CD4-positive, alpha-beta T cell treated with Interleukin-1 beta for 1 hour (primary cell): ENCODE measurements around the gene CDC6.
A peak's percentile ranks its signal among the peaks of the same experiment; 100 is the strongest.

Experiments used
- DNase-seq, 2 donors: peaks; one replicate each; pipeline ENCODE4 v3.0.0-alpha.2; 2020 to 2022

Gene CDC6

DNA sequence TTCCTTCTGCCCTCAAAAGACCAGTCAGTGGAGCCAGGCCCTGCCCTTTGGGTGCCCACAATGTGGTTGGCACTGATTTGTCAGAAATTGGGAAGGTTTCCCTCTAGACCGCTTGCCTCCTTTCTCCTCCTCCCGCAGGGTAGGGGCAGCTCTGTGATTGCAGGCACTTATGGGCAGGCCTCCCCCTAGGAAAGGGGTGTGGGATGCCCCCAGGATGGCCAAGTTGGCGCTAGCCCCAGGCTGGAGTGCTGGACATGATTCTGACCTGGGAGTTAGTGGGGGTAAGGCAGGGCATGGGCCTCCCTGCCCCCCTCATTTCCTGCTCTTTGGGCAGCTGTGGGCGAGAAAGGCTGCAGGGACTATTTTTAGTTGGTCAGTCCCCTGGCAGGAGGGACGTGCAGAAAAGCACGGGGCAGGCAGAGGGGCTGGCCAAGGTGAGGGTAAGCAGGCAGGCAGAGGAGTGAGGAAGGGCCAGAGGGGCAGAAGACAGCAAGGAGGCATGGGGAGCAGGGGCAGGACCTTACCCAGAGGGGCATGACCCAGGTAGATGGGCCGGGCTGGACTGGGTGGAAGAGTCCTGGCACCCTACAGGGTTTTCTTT is 24.6 kb downstream of the CDC6 start:
- DNase-seq, result no peak

GRCh38 chr17:40312893-40313667 is 25.4 kb downstream of the CDC6 start:
- no peak for DNase-seq

DNA sequence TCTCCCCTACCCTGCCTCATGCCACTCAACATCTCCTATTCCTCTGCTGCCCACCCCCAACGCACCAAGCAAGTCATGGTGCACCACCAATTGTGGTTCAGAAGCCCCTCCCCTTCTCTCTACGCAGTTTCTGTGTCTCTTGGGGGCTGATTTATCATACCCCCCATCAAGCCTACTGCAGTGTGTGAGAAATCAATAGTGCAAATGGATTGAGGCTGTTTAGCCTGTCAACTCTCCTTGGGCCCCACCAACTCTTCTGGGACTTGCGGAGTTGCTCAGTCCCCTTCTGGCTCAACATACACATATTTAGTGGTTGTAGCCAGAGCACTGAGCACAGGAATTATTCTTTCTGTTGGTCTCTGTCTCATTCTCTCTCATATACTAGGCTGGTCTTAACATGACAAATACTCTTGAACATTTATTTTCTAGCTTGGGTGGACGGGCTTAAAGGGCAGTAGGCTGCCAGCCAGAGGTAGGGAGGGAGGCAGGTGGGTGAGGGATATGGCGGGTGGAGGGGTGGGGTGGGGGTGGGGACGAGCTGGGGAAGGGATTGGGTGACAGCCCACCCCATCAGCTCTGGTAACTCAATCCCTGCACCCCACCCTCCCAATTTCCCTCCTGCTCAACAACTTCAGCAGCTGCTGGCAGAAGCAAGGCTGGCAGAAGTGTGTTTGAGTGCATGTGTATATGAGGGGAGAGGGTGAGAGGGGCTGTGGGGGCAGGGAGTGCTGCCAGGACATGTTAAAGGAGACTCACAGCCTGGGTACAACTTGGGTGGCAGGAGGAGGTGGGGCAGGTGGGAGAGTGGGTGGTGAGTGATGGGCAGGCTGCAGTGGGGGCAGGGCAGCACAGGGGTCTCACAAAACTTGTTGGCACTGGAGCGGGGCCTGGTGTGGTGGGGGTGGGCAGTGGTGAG is 26.2 kb downstream of the CDC6 start:
- DNase-seq, result no peak

- peak; percentile 81 to 89 for DNase-seq
Observed at GRCh38 chr17:40314584-40314956, 26.9 kb downstream of the CDC6 start.

DNA sequence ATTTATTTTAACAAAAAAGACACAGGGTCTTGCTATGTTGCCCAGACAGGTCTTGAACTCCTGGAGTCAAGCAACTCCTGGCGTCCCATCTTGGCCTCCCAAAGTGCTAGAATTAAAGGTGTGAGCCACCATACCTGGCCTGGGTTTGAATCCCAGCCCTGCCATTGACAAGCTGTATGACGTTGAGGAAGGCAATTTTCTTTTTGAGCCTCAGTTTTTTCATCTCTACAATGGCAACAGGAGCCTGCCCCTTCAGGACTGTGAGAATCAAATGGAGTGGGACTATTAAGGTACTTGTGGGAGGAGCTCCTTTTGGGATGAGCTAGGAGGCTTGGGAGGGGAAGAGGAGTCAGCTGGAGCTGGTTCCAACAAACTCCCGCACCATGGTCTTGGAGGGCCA is 27.5 kb downstream of the CDC6 start:
- DNase-seq, result no peak

DNA sequence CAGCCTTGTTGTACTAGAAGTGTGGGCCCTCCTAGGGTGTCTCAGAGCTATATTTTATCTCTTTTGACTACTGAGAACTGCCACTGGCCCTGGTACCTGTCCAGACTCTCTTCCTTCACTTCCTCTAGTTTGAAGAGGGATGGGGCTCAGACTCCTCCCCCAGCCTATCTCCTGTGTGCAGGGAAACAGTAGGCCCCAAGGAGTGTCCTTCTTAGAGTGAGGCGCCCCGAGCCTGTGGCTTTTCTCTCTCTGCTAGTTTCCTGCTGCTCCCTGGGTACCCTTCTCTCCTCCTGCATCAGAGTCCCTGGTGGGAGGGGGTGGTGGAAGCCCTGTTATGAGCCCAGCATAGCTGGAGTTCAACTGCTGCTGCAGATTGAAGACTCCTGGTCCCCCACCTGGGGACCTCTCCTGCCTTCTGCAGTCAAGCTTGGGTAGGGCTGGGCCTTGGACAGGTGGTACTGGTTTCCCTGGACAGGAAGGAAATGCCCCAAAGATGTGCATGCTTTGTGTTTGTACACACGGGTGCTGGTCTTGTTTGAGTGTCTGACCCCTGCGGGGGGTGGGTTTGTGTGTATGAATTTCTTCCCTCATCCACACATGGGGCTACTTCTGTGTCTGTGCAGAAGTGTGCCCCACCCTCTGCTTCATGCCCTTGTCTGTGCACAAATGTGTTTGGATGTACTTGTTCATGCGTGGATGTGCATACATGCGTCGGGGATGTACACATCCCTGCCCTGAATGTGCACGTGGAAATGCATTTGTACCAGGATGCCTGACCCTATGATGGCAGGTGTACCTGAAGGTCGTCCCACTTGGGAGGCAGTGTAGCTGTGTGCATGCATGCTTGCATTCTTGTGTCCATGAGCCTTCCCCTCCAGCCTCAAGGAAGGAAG is 28.2 kb downstream of the CDC6 start:
- no peak for DNase-seq

GRCh38 chr17:40316571-40317344 is 29.1 kb downstream of the CDC6 start:
- no peak for DNase-seq

DNA sequence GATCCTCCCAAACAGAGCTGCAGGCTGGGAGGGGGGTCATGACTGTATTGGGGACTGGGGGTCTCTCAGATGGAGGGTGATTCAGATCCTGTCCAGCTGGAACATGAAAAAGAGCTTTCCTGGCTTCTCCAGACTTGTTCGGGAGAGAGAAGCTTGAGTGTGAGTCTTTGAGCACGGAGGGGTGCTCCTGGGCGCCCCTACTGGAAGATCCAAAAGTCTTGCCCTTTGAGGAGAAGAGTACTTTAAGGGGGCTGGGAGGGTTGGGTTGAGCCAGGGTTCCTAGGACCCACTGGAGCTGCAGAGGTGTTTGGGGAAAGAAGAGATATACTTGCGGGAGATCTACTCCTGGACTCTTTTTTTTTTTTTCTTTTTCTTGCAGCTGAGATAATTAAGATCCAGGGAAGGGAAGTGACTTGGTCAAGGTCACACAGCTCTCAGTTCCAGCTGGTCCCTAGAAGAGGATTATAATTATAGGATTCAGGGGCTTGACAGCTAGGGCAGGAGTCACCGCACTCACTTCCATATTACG is 29.7 kb downstream of the CDC6 start:
- DNase-seq, result peak; percentile 57 to 62

DNA sequence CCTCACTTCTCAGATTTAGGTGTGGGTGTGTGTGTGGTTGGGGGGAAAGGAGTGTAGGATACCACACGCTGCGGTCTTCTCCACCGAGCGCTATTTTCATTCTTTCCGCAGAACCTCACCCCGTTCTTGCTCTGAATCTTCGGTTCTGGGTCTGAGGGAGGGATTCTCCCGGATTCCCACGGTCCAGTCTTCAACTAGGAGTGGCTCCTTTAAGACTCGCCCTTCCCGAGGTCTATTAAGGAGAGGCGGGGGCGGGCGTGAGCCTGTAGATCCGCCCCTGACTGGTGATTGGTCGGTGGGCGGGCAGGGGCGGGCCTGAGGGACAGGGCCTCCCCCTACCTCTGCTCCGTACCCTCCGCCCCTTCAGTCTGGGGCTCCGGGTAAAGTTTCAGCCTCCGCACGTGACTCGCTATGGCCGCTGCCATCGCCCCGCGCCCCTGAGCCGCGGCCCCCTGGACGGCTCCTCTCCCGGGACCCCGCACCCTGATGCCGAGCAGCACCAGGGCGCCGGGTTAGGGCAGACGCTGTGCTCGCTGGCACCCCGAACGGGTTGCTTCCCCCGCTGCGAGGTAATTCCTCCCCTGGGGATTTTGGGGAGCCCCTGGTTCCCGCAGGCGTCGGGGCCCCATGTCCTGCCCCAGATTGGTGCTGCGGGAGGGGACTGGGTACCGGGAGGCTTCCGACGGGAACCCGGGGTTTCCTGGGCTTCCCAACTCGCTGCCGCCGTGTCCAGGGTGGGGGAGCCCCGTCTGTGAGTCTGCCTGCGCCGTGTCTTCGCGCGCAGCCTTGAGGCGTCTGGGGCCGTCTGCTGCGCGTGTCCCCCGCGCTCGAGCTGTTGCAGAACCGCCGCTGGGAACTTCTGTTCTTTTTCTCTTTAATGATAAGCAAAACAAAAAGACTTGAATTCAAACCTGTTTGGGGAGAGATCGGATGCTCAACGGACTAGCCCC is 30.5 kb downstream of the CDC6 start:
- DNase-seq, result peak; percentile 93 to 94

GRCh38 chr17:40318830-40319391 is 31.2 kb downstream of the CDC6 start:
- DNase-seq, result peak in 1 of 2 donors; percentile 51

GRCh38 chr17:40319651-40320540 is 32.2 kb downstream of the CDC6 start:
- peak; percentile 88 to 90 for DNase-seq

DNA sequence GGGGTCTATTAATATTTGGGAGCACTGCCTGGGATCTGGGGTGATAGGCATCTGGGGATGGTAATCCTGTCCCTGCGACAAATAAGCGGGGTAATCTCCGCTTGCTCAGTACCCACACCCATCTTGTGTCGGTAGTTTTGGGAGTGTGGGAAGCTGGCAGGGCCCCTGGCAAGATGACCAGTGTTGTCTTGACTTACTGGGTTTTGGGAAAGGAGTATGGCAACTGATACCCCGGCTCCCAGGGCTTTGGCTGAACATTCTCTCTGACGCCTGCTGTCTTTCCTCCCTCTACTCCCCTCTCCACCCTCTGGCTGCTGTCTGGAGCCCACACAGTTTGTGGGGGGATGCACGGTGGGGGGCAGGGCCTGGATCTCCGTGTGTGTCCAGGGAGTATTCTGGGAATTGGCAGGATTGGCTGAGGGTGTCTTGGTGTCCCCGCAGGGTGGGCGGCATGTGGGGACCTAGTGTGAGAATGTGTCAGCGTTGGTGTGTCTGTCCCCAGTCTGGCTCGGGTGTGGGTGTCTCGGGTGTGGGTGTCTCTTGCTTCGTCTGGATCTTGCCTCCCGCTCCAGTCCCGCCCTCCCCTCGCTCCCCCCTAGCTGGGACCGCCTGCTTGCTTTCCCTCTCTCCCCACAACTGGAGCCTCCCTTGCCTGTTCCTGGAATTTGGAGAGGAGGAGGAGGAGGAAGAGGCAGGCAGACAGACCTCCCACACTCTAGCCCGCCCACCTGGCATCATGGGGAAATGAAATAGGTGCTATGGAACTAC is 33.3 kb downstream of the CDC6 start:
- peak; percentile 74 to 77 for DNase-seq

GRCh38 chr17:40321524-40321929 is 33.8 kb downstream of the CDC6 start:
- DNase-seq, result peak in 1 of 2 donors; percentile 49

DNA sequence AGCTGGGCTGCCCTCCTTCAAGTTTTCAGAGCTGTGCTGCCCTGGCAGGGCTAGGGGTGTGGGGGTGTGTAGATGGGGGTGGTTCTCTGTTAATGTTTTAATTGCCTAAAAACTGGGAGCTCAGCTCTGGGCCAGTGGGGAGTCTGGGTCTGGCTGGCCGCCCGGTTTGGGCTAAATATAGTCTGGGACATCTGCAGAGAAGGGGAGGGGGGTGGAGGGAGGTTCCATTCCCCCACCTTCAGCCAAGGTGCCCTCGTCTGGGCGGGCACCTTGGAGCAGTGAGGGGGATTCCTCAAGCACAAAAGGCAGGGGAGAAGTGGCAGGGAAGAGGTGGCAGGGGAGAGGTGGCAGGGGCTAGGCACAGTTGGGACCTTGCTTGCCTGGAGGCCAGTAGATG is 34.3 kb downstream of the CDC6 start:
- no peak for DNase-seq

DNA sequence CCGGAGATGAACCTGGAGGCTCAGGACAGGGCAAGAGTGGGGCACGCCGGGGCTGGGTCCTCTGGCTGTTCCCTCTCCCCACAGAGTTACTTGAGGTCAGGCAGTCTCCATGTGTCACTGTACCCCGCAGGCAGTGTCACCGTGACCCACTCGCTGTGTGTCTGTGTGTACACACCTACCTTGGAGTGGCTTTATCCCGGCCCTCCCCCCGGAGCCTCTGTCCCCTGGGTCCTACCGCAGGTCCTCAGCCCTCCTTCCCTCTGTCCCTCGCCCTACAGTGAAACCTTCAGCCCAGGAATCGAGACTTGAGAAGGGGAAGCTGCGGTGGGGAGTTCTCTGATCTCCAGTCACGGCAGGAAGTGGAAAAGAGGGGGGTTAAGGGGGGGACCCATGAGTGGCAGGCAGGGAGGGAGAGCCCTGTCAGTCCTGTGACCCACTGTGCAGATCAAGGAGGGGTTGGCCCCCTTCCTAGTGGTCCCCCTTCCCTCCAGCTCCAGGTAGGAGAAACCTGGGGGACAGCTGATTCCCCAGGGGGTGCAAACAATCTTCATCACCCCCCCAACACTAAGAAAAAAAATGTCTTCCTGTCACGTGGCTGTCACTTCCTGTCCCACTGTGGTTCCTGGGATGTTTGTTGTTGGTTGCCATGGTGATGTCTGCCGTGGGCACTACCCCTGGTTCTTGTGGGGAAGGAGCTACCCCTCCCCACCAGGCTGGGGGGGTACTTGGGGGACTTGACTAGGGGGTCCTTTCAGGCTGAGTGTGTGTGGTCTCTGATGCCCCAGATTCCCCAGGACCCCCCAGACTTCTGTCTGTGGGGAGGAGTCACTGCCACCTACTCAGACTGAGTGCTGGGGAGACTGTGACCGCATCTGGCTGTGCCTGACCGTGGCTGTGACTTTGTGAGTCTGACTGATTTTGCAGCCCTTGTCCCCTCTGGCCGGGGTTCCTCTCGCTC is 35.0 kb downstream of the CDC6 start:
- peak; percentile 96 to 97 for DNase-seq
